ENCODE results near the gene WNK3.
"Not testable (repeated sequence)": the region's sequence is repeated elsewhere in the genome, so short reads cannot be mapped to it uniquely, and the experiment has no call there.

Gene WNK3
- total RNA-seq = 0 to 3.1 (median 0) reads per million in 17 experiments

DNA sequence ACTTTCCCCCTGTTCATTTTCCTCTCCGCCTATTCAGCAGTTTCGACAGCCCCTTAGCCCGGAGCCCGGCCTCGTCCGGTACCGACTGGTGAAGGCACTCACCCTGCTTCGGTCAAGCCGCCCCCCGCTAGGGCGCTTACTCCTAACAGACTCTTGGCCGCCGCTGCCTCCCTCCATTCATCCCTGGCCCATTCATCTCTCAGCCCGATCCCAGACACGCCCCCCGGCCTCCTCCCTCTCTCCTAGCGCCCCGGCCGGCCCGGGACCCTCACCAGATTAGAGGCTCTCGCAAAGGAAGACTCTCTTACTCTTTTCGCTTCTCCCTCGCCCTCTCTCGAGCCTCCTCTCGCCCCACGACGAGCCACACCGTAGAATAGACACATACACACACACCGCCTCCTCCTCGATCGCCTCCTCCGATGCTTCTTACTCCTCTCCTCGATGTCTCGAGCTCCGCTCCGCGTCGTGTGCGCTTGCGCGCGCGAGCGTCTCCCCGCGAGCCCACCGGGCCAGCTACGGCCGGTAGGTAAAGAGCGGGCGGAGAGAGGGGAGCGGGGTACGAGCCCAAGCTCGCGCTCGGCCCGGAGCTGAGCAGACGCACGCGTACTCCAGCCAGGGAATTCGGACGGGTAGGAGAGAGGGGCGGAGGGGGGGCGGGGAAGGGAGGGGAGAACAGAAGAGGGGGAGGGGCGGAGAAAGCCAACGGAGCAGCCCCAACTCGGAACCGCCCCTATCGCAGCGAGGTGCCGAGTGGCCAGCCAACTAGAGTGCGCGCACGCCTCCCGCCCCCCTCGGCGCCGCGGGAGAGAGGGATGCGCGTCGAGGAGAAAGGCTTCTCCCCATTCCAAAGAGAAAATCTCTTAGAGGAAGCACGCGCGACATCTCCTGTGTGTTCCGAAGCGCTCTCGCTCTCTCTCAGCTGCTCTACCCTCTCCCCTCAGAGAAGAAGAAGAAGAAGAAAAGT lies at the start of gene WNK3:
Gene WNK3 (minus strand): TSS at position 633 of the 964 bp plus-strand sequence.
- peak in 2 of 4 experiments; percentile 2 to 13 for DNase-seq

DNA sequence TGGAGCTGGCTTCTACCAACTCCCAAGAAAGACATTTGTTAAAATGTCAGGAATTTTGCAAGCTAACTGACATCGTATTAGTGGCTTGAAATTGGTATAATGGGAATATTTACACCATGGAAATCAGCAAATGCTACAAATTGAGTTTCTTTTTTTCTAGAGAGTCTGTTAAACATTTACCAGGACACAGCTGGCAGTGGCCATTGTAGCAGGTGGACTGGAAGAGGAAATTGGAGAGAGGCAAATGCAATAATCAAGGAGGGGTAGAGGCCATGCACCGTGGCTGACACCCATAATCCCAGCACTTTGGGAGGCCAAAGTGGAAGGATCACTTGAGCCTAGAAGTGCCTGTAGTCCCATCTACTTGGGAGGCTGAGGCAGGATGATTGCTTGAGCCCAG lies 49.4 kb upstream of the WNK3 start:
- DNase-seq = no peak

DNA sequence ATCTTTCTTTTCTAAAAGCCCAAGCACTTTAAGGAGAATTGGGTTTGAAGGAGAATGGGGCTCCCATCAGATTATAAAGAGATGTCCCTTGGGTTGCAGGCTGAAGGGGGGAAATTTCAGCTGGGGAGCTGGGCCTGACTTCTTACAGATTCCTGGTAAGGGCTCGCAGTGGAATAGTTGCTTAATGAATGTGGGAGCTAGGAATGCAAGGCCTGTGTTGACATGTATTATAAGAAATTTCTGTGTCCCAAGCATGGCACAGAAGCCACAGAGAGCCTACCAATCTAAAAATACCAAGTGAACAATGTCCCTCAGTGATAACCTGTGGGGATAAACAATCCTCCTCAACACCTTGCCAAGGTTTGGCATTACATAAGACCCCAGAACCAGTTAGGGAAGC lies 39.3 kb upstream of the WNK3 start:
- DNase-seq = no peak

DNA sequence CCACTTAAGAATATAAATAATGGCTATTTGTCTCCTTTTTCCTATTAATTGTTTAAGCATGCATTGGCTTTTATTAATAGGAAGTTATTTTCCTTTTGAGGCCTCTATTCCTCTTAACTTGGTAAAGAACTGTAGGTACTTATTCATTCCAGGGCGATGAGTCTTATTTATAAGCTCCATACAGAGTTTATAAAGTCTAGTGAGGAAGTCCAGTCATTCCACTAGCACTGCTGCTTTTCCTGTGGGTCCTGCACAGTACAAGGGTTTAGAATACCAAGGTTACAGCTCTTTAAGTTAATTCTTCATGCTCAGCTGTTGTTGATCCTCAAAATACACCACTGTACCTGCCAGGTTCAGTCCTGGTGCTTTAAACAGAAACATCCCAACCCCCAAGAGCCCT lies 28.5 kb upstream of the WNK3 start:
- no peak for DNase-seq

DNA sequence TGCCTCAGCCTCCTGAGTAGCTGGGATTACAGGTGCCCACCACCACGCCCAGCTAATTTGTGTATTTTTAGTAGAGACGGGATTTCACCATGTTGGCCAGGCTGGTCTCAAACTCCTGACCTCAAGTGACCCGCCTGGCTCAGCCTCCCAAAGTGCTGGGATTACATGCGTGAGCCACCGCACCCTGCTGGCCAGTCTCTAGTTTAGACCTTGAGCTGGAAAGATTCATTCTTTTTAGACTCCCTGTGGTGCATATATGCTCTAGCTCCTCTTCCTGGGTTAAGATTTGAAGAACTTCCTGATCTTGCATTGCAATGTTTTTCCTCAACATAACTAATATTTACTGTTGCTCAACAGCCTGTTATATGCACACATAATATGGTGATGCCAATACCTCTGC lies 26.8 kb upstream of the WNK3 start:
- DNase-seq = not testable (repeated sequence)

DNA sequence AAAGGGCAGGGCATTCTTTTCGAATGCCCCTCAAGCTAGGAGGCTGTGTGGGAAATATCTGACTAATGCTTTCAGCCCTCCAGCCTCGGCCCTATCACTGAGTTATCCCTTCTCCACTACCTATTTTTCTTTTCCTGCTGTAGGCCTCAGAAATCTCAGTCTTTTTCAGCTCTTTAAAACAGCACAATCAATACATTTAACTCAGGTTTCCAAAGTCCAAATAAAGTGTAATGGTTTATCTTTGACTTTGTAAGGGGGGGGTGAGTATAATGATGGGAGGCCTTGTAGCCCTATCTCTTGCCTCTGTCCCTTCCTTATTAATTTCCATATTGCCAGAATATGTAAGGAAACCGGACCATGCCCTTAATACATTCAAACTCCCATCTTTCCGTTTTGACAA lies 1.6 kb upstream of the WNK3 start:
- DNase-seq = no peak

DNA sequence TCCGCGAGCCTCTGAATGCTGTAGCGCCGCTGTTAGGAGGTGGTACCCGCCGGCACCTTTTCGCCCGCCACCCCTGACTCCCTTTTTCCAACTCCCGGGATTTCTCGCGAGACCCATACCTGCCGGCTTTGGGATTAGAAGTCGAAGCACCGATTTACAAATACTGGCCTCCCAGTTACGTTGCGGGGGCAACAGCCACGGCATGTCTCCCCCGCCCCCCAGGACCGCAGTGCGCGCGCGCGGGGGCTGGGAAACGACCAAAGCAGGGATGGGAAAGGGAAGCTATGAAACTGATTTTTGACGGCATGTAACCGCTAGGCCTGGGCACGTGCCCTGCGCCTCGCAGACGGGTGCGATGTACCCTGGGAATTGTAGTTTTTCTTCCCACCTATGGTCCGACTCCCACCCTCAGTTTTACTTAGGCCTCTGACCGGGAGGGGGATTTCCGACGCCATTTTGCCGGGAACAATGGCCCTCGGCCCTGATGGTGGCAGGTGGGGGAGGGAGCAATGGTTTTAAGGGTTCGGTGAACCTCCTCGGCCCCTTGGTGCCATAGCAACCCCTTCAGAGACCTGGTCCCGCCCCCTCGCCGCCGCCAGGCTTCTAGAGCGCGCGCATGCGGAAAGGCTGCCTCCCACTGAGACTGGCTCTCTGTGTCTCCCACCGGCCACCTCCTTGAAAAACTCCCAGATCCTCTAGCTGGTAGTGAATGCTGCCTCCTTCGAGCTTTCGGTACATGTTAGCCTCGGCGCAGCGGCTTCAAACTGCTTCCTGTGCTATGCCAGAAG lies 772 bp upstream of the WNK3 start:
- DNase-seq = peak in 1 of 4 experiments; percentile 4

DNA sequence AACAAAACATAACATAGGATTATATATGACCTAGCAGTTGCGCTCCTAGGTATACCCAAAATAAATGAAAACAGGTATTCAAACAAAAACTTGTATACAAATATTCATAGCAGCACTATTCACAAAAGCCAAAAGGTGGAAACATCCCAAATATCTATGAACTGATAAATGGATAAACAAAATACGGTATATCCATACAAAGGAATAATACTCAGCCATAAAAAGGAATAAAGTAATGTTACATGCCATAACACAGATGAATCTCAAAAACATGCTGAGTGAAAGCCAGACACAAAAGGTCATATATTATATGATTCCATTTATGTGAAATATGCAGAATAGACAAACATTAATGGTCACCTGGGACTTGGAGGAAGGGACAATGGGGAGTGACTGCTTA lies 5.2 kb downstream of the WNK3 start:
- DNase-seq = no peak

DNA sequence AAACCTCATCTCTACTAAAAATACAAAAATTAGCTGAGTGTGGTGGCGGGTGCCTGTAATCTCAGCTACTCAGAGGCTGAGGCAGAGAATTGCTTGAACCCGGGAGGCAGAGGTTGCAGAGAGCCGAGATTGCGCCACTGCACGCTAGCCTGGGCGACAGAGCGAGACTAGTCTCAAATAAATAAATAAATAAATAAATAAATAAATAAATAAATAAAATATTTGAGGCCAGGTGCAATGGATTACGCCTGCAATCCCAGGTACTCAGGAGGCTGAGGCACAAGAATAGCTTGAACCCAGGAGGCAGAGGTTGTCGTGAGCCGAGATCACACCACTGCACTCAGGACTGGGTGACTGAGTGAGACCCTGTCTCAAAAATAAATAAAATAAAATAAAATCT lies 20.5 kb downstream of the WNK3 start:
- DNase-seq = not testable (repeated sequence)

DNA sequence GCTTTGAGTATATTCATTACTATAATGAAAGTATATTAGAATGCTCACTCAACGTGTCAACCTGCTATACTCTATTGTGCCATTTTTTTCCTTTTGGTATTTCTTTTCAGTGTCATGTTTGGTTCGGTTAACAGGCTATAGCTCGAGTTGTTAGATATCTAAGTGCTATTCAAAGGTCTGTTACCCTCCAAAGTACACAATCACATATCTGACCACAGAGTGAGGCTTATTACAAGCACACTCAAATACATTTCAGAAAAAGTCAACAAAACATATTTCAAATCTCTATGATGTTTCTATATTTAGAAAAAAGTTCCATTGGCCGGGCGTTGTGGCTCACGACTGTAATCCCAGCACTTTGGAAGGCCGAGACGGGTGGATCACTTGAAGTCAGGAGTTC lies 32.8 kb downstream of the WNK3 start:
- DNase-seq = no peak

DNA sequence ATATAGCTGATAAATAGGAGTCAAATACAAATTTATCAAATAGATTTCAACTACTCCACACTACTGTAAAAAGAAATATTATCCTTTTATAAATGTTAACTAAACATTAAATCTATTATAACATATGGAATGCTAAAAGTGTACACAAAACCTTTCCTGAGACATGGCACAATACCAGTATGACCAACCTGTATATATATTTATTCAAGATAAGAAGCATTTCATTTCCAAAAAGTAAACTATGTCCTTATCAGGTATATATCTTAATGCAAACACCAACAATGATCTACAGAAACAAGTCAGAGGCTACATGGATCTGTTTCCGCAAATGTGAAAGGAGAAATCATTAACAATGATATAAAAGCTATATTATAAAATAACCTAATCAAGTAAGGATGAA lies 37.8 kb downstream of the WNK3 start:
- DNase-seq = no peak

DNA sequence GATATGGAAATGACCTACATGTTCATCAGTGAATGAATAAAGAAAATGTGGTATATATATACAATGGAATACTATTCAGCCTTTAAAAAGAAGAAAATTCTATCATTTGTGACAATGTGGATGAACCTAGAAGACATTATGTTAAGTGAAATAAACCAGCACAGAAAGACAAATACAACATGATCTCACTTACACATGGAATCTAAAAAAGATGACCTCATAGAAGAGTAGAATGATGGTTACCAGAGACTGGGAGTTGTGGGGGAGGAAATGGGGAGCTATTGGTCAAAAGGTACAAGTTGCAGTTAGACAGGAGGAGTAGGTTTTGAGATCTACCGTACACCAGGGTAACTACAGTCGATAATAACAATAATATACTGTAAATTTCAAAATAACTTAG lies 51.5 kb downstream of the WNK3 start:
- DNase-seq = no peak

DNA sequence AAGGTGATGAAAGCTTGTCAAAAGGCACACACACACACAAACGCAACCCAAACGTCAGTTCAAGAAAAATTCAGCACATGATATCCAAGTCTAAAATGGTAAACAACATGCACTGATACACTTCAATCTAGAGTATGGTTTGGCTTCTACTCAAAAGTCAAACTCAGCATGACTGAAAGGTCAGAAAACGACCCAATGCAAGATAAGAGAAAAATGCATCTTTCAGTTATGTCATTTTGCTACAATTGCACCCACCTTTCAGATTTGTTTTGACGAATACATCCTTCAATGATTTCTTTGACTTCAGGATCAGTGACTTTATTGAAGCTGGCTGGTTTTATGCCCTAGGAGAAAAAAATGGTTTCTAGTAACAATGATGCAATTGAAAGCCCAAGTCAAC lies 56.3 kb downstream of the WNK3 start:
- DNase-seq = no peak

DNA sequence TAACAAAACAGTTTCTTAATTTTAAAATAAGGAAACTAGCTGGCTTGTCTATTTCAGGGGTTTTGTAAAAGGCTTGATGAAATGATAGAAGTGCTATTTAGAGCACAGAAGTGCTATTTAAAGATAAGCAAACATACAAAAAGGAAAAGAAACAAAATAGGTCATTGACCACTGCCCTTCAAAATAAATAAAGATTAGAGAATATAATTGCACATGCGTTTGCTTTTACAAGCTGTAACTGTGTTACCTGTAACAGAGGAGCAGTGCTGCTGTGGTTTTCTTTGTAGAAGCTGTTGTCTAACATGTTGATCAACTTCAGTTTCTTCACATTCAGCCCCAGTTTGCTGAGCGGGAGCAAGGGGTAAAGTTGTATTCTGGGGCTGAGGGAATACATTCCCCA lies 63.5 kb downstream of the WNK3 start:
- no peak for DNase-seq

DNA sequence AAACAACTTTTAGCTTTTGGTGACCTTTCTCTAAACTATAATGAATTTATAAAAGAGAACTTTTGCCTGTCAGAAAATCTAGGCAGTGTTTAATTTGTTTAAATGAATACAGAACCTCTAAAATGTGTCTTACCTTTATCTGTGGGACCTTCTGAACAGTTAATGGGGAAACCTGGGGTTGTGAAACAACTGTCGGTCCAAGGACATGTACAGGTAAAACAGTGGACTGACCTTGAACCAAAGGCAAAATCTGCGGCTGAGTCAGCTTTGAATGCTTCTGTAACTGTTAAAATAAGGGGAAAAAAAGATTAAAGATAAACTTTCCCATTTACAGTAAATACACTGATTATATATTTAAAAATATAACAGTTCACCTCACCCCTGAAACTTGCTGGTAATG lies 65.1 kb downstream of the WNK3 start:
- no peak for DNase-seq

DNA sequence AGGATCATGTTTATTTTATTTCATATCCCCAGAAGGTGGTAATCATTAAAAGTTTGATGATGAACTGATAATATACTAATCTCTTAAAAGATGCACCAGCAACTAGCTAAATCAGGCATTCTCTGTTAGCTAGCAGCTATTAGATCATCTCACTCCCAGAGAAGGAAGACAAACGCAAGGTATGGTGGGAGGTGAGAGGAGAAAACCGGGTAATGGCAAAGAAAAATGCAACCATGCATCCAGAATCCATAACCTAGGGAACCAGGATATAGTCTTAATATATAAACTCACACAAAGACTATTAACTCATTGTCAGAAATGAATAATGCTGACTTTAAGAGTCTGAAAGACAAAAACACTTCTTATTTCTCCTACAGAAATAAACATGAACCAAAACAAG lies 66.1 kb downstream of the WNK3 start:
- no peak for DNase-seq

DNA sequence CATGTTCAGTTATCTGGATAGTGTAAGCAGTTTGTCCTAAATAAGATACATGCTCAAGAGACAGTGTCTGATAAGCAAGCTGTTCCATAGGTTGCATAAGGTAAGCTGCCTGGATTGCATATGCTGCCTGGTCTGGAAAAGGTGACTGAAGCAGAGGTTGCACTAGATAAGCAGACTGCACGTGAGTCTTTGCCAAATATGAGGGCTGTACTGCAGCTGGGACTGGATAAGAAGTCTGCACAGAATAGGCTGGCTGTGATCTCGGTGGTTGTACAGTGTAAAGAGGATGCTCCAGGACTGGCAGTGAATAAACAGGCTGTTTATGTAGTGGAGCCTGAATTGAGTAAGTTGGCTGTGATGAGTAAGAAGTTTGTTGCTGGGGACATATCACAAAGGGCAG lies 68.9 kb downstream of the WNK3 start:
- no peak for DNase-seq

DNA sequence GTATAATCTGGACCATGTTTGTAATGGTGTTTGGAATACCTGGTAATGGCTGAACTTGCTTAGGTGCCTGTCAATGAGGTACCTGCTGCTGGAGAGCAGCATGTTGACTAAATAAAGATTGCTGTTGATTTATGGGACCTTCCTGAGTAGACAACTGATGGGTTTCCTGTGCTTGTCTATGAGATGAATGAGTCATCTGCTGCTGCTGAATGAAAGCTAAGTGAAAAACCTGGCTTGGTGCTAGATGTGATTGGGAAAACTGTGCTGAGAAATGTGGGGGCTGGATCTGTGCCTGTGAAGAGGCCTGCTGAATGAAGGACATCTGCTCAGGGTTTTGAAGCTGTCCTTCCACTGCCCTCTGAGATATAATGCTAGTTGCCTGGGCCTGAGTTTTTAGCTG lies 69.6 kb downstream of the WNK3 start:
- DNase-seq = no peak

DNA sequence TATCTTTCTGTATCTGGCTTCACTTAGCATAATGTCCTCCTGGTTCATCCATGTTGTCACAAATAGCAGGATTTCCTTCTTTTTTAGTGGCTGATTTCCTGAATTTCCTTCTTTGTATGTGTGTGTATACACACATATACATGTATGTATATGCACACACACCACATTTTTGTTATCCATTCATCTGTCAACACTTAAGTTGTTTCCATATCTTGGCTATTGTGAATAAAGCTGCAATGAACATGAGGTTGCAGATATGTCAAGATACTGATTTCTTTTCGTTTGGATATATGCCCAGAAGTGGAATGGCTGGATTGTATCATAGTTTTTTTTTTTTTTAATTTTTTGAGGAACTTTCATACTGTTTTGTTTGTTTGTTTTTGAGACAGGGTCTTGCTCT lies 76.2 kb downstream of the WNK3 start:
- no peak for DNase-seq

DNA sequence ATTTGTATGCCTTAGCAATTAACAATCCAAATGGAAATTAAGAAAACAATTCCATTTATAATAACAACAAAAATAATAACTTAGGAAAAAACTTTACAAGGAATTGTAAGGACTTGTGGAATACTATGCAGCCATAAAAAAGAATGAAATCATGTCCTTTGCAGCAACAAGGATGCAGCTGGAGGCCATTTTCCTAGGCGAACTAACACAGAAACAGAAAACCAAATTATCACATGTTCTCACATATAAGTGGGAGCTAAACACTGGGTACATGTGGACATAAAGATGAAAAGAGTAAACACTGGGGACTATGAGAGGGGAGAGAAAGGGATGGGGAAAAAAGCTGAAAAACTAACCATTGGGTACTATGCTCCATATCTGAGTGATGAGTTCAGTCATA lies 77.4 kb downstream of the WNK3 start:
- no peak for DNase-seq

DNA sequence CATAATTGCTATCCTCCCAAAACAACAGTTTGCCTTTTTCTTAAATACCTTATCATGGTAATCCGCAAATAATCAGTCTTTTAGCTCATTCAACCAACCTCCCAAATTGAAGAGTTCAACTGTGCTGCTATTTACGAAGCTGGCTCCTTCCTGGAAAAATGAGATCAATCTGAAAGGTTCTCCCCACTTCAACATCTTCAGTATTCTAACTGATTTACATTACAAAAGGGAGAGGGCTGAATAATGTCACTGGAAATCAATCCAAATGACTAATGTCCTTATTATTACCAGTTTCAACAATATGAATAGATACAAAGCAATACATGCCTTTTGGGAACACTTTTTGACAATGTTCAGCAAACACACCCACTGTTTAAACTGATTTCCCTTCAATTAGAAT lies 86.2 kb downstream of the WNK3 start:
- no peak for DNase-seq

DNA sequence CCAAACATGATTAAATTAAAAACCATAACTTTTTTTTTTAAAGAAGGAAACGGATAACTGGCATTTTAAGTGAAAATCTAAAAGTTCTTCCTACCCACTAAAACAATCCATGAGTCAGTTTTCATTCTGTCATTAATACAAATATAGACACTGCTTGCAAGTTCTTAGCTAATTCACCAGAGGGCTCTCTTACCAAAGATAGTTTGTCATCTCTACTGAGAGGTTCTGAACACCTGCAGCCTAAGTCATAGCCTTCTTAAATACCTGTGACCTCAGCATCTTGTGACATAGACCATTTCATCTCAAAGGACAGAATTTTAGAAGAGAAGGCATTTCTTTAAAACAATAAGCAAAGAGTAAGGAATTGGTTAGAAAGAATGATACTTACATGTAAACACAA lies 109.5 kb downstream of the WNK3 start:
- peak in 1 of 4 experiments; percentile 0 for DNase-seq

DNA sequence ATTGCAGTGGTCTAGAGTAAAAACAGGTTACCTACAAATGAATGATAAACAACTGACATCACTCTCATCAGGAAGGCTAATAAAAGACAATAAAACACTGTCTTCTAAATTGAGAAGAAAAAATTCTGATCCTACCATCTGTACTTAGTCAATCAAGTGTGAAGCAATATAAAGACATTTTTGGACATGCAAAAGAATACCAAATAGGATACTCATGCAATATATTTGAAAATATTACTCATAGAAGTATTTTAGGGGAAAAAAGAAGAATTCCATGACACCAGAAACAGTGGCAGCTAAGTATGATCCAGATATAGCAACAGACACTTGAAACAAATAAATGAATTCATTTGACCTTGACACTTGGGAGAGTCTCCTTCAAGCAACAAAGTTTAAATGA lies 111.0 kb downstream of the WNK3 start:
- DNase-seq = no peak

DNA sequence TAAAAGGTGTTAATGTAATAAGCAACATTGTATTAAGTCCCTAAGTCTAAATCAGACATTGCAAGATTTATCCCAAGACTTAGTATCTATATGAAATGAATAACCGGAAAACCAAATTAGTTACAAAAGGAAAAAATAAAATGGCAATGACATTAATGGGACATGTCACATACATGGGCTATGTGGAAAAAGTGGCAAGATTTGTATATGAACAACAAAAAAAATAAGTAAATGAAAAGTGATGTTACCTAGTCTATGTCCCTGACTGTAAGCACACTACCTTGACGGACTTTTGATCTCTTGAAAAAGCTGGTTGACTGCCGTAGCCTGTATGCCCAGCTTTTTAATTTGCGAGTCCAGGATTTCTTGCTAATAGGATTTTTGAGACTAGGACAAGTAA lies 119.3 kb downstream of the WNK3 start:
- DNase-seq = no peak
